H1 (cell line): ENCODE data around the gene PTPRF. TPM values are rescaled to one million over a fixed set of nuclear protein-coding genes. Genes with fewer than 3 reads are reported as not detected.

Source experiments
- CTCF ChIA-PET: fragments of 300-600 bp; sonication (Branson Sonifier 250); formaldehyde crosslinking; loops from one replicate; lab custom pipeline; 2021; ENCODE audit not compliant: partially characterized antibody; lab: Charles Lee
- POLR2A ChIA-PET: fragments of 300-600 bp; sonication (Branson Sonifier 250); formaldehyde crosslinking; loops from one replicate; lab custom pipeline; 2021; ENCODE audit warnings: inconsistent platforms; ENCODE audit not compliant: partially characterized antibody; lab: Charles Lee
- DNase-seq, 2 experiments: peaks; one replicate each; pipeline versions ENCODE4 v3.0.0 to v3.0.0-alpha.2; 2010 to 2022; ENCODE audit warnings: low spot score in 2 of 2, low read depth in 1 of 2, mixed read lengths in 1 of 2
- FAIRE-seq: peaks from 2 replicates; lab custom pipeline; 2011; peaks lifted over from hg19 to GRCh38; lab: Jason Lieb, UNC
- H2AFZ ChIP-seq: 2 replicates; pipeline ENCODE4 v1.8.1; 2012; ENCODE audit warnings: low read length, inconsistent platforms
- H2AK5ac ChIP-seq: 2 replicates; pipeline ENCODE4 v1.6.1; 2013; ENCODE audit warnings: low read depth, low read length
- H2BK120ac ChIP-seq: replicated peaks from 2 replicates; pipeline ENCODE3; 2013; ENCODE audit warnings: low read depth, low read length, inconsistent platforms
- H2BK12ac ChIP-seq: 2 replicates; pipeline ENCODE4 v1.6.1; 2013; ENCODE audit warnings: low read depth, low read length
- H2BK15ac ChIP-seq: 2 replicates; pipeline ENCODE4 v1.6.1; 2013; ENCODE audit warnings: low read length
- H2BK20ac ChIP-seq: 2 replicates; pipeline ENCODE4 v1.6.1; 2013; ENCODE audit warnings: low read length
- H2BK5ac ChIP-seq: 2 replicates; pipeline ENCODE4 v1.6.1; 2013; ENCODE audit warnings: low read depth, low read length
- H3K14ac ChIP-seq: 2 replicates; pipeline ENCODE4 v1.6.1; 2013; ENCODE audit warnings: inconsistent platforms; ENCODE audit not compliant: insufficient read length
- H3K18ac ChIP-seq: 2 replicates; pipeline ENCODE4 v1.6.1; 2013; ENCODE audit warnings: low read length; ENCODE audit errors: extremely low read depth
- H3K23ac ChIP-seq: 2 replicates; pipeline ENCODE4 v1.6.1; 2013; ENCODE audit warnings: inconsistent platforms; ENCODE audit not compliant: insufficient read length
- H3K23me2 ChIP-seq: 2 replicates; pipeline ENCODE4 v1.6.1; 2013; ENCODE audit warnings: low read depth, low read length
- H3K27ac ChIP-seq: 2 replicates; pipeline ENCODE4 v1.6.1; 2011; ENCODE audit warnings: low read depth, low read length, inconsistent platforms
- H3K27me3 ChIP-seq, 4 experiments: replicated peaks in 1 of 4; 1 replicate in 1 of 4; 2 replicates in 3 of 4; pipeline versions ENCODE4 v1.6.1 to v1.8.1; 2011 to 2013; ENCODE audit warnings: low read length in 3 of 4, mild to moderate bottlenecking in 3 of 4, inconsistent platforms in 2 of 4, mixed read lengths in 2 of 4, moderate library complexity in 1 of 4; ENCODE audit not compliant: control insufficient read depth in 3 of 4, insufficient read depth in 3 of 4; ENCODE audit errors: extremely low read depth in 1 of 4
- H3K36me3 ChIP-seq, 4 experiments: 2 replicates each; pipeline versions ENCODE4 v1.6.1 to v1.8.1; 2011 to 2013; ENCODE audit warnings: mild to moderate bottlenecking in 4 of 4, low read length in 3 of 4, moderate library complexity in 2 of 4, control low read depth in 1 of 4, inconsistent platforms in 1 of 4; ENCODE audit not compliant: insufficient read depth in 4 of 4, control insufficient read depth in 2 of 4
- H3K4ac ChIP-seq: replicated peaks from 2 replicates; pipeline ENCODE3; 2013; ENCODE audit warnings: low read length, low read depth, mixed read lengths, inconsistent platforms; ENCODE audit not compliant: insufficient read length
- H3K4me1 ChIP-seq, 4 experiments: replicated peaks in 1 of 4; 1 replicate in 1 of 4; 2 replicates in 3 of 4; pipeline versions ENCODE4 v1.6.1 to v1.8.1; 2011 to 2013; ENCODE audit warnings: low read length in 3 of 4, inconsistent platforms in 2 of 4, mixed read lengths in 1 of 4; ENCODE audit not compliant: insufficient read depth in 4 of 4, control insufficient read depth in 3 of 4
- H3K4me2 ChIP-seq, 2 experiments: 2 replicates each; pipeline versions ENCODE4 v1.6.1 to v1.8.1; 2011 to 2013; ENCODE audit warnings: low read depth in 2 of 2, low read length in 2 of 2, control low read depth in 1 of 2, inconsistent platforms in 1 of 2, mild to moderate bottlenecking in 1 of 2; ENCODE audit not compliant: insufficient read depth in 1 of 2
- H3K4me3 ChIP-seq, 4 experiments: fragments of 200-600, 300-600 bp in 1 of 4; sonication (generic), shearing (Covaris generic), sonication (Bioruptor Twin) in 1 of 4; 2 replicates each; pipeline versions ENCODE4 v1.5.1 to v1.8.1; 2011 to 2016; ENCODE audit warnings: low read length in 4 of 4, low read depth in 3 of 4, control low read depth in 2 of 4, inconsistent platforms in 2 of 4, mild to moderate bottlenecking in 2 of 4, mixed read lengths in 1 of 4, moderate library complexity in 1 of 4; ENCODE audit not compliant: insufficient read depth in 2 of 4; ENCODE audit errors: extremely low read depth in 1 of 4
- H3K56ac ChIP-seq: replicated peaks from 2 replicates; pipeline ENCODE3; 2013; ENCODE audit warnings: low read depth, mild to moderate bottlenecking, mixed read lengths, low read length, inconsistent platforms; ENCODE audit not compliant: insufficient read length
- H3K79me1 ChIP-seq: 2 replicates; pipeline ENCODE4 v1.6.1; 2013; ENCODE audit warnings: low read depth, low read length, control low read depth
- H3K79me2 ChIP-seq, 2 experiments: 2 replicates each; pipeline versions ENCODE4 v1.6.1 to v1.8.1; 2012 to 2013; ENCODE audit warnings: low read length in 2 of 2, mild to moderate bottlenecking in 2 of 2, inconsistent platforms in 1 of 2; ENCODE audit not compliant: insufficient read depth in 2 of 2, control insufficient read depth in 1 of 2
- H3K9ac ChIP-seq, 4 experiments: replicated peaks in 1 of 4; 1 replicate in 1 of 4; 2 replicates in 3 of 4; pipeline versions ENCODE4 v1.6.1 to v1.8.1; 2011 to 2013; ENCODE audit warnings: low read depth in 3 of 4, low read length in 3 of 4, control low read depth in 2 of 4, mild to moderate bottlenecking in 2 of 4, moderate library complexity in 2 of 4, inconsistent platforms in 1 of 4; ENCODE audit errors: extremely low read depth in 1 of 4
- H3K9me3 ChIP-seq, 2 experiments: 2 replicates each; pipeline versions ENCODE4 v1.6.1 to v1.8.1; 2012 to 2013; ENCODE audit warnings: mild to moderate bottlenecking in 2 of 2, moderate library complexity in 2 of 2, control low read depth in 1 of 2, inconsistent platforms in 1 of 2, low read depth in 1 of 2, low read length in 1 of 2, mixed read lengths in 1 of 2; ENCODE audit not compliant: insufficient read depth in 2 of 2
- H4K20me1 ChIP-seq, 2 experiments: replicated peaks in 1 of 2; 2 replicates each; pipeline versions ENCODE3 to v1.8.1; 2011 to 2013; ENCODE audit warnings: inconsistent platforms in 2 of 2, low read length in 2 of 2, mild to moderate bottlenecking in 1 of 2; ENCODE audit not compliant: insufficient read depth in 2 of 2, control insufficient read depth in 1 of 2
- H4K5ac ChIP-seq: 2 replicates; pipeline ENCODE4 v1.6.1; 2013; ENCODE audit warnings: low read length, low read depth, mixed read lengths, inconsistent platforms; ENCODE audit not compliant: insufficient read length
- H4K8ac ChIP-seq: 2 replicates; pipeline ENCODE4 v1.8.0; 2013; ENCODE audit warnings: mild to moderate bottlenecking, moderate library complexity, low read length, inconsistent platforms; ENCODE audit not compliant: insufficient read depth; ENCODE audit errors: extremely low read depth
- H4K91ac ChIP-seq: replicated peaks from 2 replicates; pipeline ENCODE3; 2013; ENCODE audit warnings: low read length, mixed read lengths, inconsistent platforms; ENCODE audit not compliant: insufficient read length
- CBX8 ChIP-seq: fragments of 300-800, 300-1000 bp; sonication (generic); IDR thresholded peaks from 2 replicates; pipeline ENCODE4 v1.7.1; 2016; ENCODE audit warnings: low read depth, low read length, borderline replicate concordance
- CTCF ChIP-seq, 3 experiments: IDR thresholded peaks; 1 replicate in 2 of 3; 2 replicates in 1 of 3; pipeline versions ENCODE4 v1.5.1 to v1.6.1; 2011; ENCODE audit warnings: low read length in 3 of 3, mild to moderate bottlenecking in 3 of 3, inconsistent platforms in 2 of 3, low read depth in 1 of 3, moderate library complexity in 1 of 3; ENCODE audit not compliant: insufficient read depth in 1 of 3; ENCODE audit errors: control extremely low read depth in 1 of 3
- HDAC6 ChIP-seq: IDR thresholded peaks from one replicate; pipeline ENCODE4 v1.7.1; 2012; ENCODE audit warnings: low read depth, mild to moderate bottlenecking, inconsistent platforms, low read length, moderate library complexity
- NANOG ChIP-seq: IDR thresholded peaks from 2 replicates; pipeline ENCODE4 v1.6.1; 2011; ENCODE audit warnings: low read length, low read depth, mild to moderate bottlenecking, inconsistent platforms; ENCODE audit not compliant: insufficient read depth, poor library complexity, severe bottlenecking
- POLR2A ChIP-seq, 2 experiments: IDR thresholded peaks; 1 replicate in 1 of 2; 2 replicates in 1 of 2; pipeline ENCODE4 v1.6.1; 2011; ENCODE audit warnings: low read depth in 2 of 2, low read length in 2 of 2, mild to moderate bottlenecking in 2 of 2; ENCODE audit errors: control extremely low read depth in 1 of 2
- RAD21 ChIP-seq, 2 experiments: IDR thresholded peaks in 1 of 2; conservative IDR thresholded peaks in 1 of 2; 2 replicates each; pipeline ENCODE4 v1.6.1; 2011; ENCODE audit warnings: low read depth in 2 of 2, low read length in 2 of 2, improper control_type of control experiment in 1 of 2, inconsistent platforms in 1 of 2, mild to moderate bottlenecking in 1 of 2, moderate library complexity in 1 of 2
- TAF1 ChIP-seq: IDR thresholded peaks from 2 replicates; pipeline ENCODE4 v1.6.1; 2011; ENCODE audit warnings: mild to moderate bottlenecking, low read depth, low read length
- WGBS, 2 experiments: shearing (Covaris generic) in 1 of 2; methylation state at CpG; one replicate each; pipeline versions ENCODE4 v1.1.6 to v1.1.7; 2013 to 2015; ENCODE audit warnings: low lambda C conversion rate in 2 of 2, mixed read lengths in 2 of 2, inconsistent platforms in 1 of 2, low coverage in 1 of 2, missing lambda C conversion rate in 1 of 2; ENCODE audit not compliant: insufficient replicate concordance in 2 of 2, insufficient coverage in 1 of 2, insufficient read length in 1 of 2; ENCODE audit errors: extremely low coverage in 1 of 2, missing lambda C conversion rate in 1 of 2; 5-methylcytosine and 5-hydroxymethylcytosine counted together
- polyA plus RNA-seq, 7 experiments: library from polyadenylated mRNA; depleted of rRNA in 3 of 7; stranded (reverse) in 5 of 7; unstranded in 2 of 7; fragments of >200 nt in 5 of 7; fragments of 200-250 nt in 2 of 7; gene quantifications; 1 replicate in 5 of 7; 2 replicates in 1 of 7; 4 replicates in 1 of 7; pipeline versions ENCODE4 v1.2.1 to v1.2.3, GENCODE V29; 2011 to 2013; ENCODE audit warnings: missing spikeins in 2 of 7, mixed read lengths in 2 of 7
- total RNA-seq: library from RNA; stranded (reverse); fragmentation: NEBNext Ultra II Directional; extraction: Animal tissue kit (Norgen Biotek cat#: 25700); gene quantifications from 2 replicates; pipeline ENCODE4 v1.2.1, GENCODE V29; 2021

The PTPRF gene
- total and polyA plus RNA-seq, 2 of the 8 experiments (the other 6 are each of a cell fraction or from before 2014, with no cell fraction given): 136 to 231 TPM

- H3K4me3 ChIP-seq: peak overlapping the region in 2 of 4 experiments; percentile 7 to 39; a peak in 2 of 8 replicates
- no peak for TF ChIP-seq HDAC6
- peak; percentile 70 to 97 (median 91) for TF ChIP-seq CTCF (IDR thresholded peaks at IDR 0.05; ENCODE audit: control extremely low read depth in 1 of 3, insufficient read depth in 1 of 3, low read depth in 1 of 3, low read length in 3 of 3)
- TF ChIP-seq NANOG: no peak
- no peak for TF ChIP-seq CBX8
- 0 out of 2 replicates have a peak, but pooled peaks have one; percentile 41 for TF ChIP-seq TAF1
- TF ChIP-seq POLR2A (IDR thresholded peaks at IDR 0.05; ENCODE audit: control extremely low read depth in 1 of 2, low read depth in 2 of 2, low read length in 2 of 2): no peak; a peak in 1 of 3 replicates
- peak; percentile 55 to 67; a peak in 3 of 4 replicates for TF ChIP-seq RAD21 (IDR thresholded peaks at IDR 0.05 in 1 of 2, conservative IDR thresholded peaks at IDR 0.05 in 1 of 2; ENCODE audit: low read depth in 2 of 2, low read length in 2 of 2)
Observed at GRCh38 chr1:43653339-43653738, 122.7 kb downstream of the PTPRF start.

More at GRCh38 chr1:43653339-43653738, 122.7 kb downstream of the PTPRF start:
- 3% methylated on average over 3 of the region's 3 CpGs; no CpG with 5 or more reads in 1 of the 2 experiments for WGBS, 2 experiments
- Histone ChIP-seq H3K9ac (peak overlapping the region in 2 of 4 experiments; percentile 20 to 34; a peak in 2 of 7 replicates), H2BK15ac (no peak overlapping the region), H2AFZ (no peak overlapping the region), H3K27ac (peak overlapping the region; percentile 38; the same call in 1 of the 2 replicates), H3K23ac (no peak overlapping the region), H3K4me1 (peaks cover 6 to 11% (median 7%) of the 10 kb centered on the region in 4 experiments; a peak in 5 of 7 replicates), H4K20me1 (peaks cover 3 to 11% of the 10 kb centered on the region in 2 experiments), H4K91ac (peak overlapping the region; percentile 36), H3K27me3 (no peaks in the 10 kb centered on the region), H3K4me2 (peak overlapping the region; percentile 58 to 98), H3K14ac (no peak overlapping the region), H2BK120ac (no peak overlapping the region), H3K4ac (peak overlapping the region; percentile 8), H3K79me1 (no peaks in the 10 kb centered on the region; the same call in none of the 2 replicates), H3K23me2 (peaks cover 10% of the 10 kb centered on the region), H2BK20ac (no peak overlapping the region), H2BK12ac (no peak overlapping the region; the same call in 1 of the 2 replicates), H2AK5ac (no peak overlapping the region), H2BK5ac (peak overlapping the region; percentile 53; the same call in 1 of the 2 replicates), H3K56ac (no peak overlapping the region), H3K18ac (peak overlapping the region; percentile 91; the same call in 1 of the 2 replicates), H4K8ac (no peak overlapping the region), H3K79me2 (peaks cover 6 to 39% of the 10 kb centered on the region in 2 experiments; a peak in 3 of 4 replicates), H3K36me3 (peaks cover 9 to 48% (median 29%) of the 10 kb centered on the region in 4 experiments), H4K5ac (peak overlapping the region; percentile 32), H3K9me3 (no peaks in the 10 kb centered on the region)
- peak in 1 of 2 experiments; percentile 60 for DNase-seq
- peak; percentile 95 for FAIRE-seq
- POLR2A ChIA-PET: interaction anchor here (0.7 to 33.2 kb wide), 13 partner anchors 9 to 337 kb away, joined by 3 to 651 read pairs (median 5); partner anchors contain the start of gene ST3GAL3
- CTCF ChIA-PET: interaction anchor here (0.5 to 2.8 kb wide), 25 partner anchors 8 to 281 kb away, joined by 3 to 9 read pairs (median 4); partner anchors contain the start of gene ARTN
